ENCODE measurements around the gene TFDP2.
"Not testable (repeated sequence)": the region's sequence is repeated elsewhere in the genome, so short reads cannot be mapped to it uniquely, and the experiment has no call there.

The TFDP2 gene

GRCh38 chr3:142124243-142124642, 25.1 kb downstream of the TFDP2 start:
- DNase-seq = no peak

DNA sequence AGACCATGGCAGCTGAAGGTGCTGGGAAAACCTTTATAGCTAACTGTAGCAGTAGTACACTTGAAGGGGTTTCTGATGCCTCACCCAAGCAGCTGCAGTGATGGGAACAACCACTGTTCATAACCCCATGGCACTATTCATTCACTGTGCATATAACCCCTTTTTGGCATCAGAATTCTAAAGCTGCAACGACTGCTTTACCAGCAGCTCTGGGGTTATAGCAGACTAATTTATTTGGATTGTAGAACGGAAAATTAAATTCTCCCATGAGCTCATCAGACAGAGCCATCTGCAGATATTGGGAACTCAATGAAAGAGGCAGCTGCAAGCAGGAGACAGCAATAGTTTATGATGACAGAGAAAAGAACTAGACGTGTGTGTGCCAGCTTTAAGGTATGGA, 28.6 kb downstream of the TFDP2 start:
- DNase-seq = no peak

DNA sequence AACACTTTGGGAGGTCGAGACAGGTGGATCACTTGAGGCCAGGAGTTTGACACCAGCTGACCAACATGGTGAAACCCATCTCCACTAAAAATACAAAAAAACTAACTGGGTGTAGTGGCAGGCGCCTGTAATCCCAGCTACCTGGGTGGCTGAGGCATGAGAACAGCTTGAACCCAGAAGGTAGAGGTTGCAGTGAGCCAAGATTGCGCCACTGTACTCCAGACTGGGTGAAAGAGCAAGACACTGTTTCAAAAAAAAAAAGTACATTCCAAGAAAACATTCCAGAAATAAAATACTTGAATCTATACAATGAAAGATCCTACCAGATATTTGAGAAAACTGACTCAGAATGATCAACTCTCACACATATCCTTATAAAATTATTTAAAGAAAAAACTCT, 30.4 kb downstream of the TFDP2 start:
- no peak for DNase-seq

DNA sequence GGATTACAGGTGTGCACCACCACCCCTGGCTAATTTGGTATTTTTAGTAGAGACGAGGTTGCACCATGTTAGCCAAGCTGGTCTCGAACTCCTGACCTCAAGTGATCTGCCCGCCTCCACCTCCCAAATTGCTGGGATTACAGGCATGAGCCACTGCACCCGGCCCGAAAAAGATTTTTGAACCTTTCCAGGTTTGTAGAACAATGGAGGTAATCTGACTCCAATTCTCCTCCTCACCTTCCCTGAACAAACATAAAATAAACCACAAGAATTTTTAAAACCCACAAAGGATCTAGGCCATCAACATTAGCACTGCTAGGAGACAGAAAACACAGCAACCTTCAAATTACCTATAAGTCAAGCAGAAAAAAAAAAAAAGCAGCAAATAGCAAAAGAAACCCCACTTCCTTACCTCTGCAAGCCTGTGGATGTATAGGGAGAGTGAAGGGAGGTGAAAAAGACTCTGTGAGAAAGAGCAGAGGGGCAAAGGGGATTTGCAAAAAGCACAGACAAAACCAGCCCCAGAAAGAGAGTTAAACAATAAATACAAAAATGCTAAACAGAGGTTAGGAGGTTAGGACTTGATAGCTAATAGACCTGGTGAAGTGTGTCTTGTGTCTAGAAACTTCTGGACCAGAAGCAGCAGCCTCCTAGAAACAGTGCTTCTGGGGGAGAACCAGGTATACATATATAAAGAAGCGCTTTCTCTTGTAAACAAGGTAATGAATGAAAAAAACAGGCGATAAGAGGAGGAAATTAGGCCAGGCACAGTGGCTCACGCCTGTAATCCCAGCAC, 32.1 kb downstream of the TFDP2 start:
- no peak for DNase-seq

GRCh38 chr3:142115867-142116668, 33.3 kb downstream of the TFDP2 start:
- no peak for DNase-seq

- DNase-seq = no peak
Measured at GRCh38 chr3:142112601-142113000, 36.7 kb downstream of the TFDP2 start.

DNA sequence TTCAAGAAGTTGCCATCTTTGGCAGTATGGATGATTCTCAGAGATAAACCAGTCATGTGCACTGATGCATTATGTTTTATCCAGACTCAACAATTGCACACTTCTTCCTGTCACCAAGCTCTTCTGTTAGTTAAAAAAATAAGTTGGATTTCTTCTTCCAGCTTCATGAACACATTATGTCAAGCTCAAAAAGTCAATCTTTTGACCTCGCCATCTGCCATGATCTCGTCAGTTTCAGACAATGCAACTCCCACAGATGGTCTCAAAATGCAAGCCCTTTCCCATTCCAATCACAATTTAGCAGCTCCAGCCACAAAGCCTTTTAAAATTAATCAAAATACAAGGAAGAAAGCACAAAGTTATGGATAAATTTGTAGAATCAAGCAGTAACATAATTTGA, 42.8 kb downstream of the TFDP2 start:
- peak; percentile 0 for DNase-seq

DNA sequence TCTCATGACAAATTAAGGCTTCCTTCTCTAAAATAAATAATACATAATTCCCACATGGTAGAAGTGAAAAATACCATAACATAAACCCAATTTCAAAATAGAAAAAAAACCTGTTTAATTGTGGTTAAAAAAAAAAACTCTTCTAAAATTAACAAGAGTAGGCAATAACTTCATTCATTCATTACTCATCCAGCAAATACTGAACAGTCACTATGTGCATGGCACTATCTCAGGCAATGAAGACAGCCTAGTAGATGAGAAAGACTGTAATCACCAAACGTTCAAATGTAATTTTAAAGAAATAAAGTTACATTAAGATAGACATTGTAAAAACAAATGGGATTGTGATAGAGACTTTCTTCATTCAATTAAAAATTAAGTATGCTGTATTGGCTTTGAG, 43.4 kb downstream of the TFDP2 start:
- DNase-seq = no peak

GRCh38 chr3:142104763-142105162, 44.6 kb downstream of the TFDP2 start:
- no peak for DNase-seq

- no peak for DNase-seq
Measured at GRCh38 chr3:142098964-142099363, 50.4 kb downstream of the TFDP2 start.

DNA sequence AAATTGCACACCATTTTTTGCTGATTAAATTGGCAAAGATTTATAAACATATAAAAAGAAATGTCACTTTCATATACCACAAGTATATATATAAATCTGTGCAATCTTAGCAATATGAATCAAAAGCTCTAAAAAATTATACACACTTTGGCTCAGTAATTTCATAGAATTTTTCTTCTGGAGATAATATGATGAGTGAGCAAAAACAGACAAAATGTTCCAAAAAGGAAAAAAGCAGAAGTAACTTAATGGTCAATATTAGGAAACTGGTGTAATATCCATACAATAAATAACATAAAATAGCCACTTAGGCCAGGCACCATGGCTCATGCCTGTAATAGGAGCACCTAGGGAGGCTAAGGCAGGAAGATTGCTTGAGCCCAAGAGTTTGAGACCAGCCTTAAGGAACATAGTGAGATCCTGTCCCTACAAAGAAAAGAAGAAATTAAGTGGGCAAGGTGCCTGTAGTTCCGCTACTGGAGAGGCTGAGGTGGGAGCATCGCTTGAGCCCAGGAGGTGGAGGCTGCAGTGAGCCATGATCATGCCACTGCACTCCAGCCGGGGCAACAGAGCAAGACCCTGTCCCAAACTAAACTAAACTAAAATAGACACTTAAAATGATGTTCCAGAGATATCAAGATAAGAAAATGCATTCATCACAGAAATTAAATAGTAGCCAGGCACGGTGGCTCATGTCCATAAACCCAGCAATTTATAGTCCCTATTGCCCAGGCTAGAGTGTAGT, 52.1 kb downstream of the TFDP2 start:
- no peak for DNase-seq

DNA sequence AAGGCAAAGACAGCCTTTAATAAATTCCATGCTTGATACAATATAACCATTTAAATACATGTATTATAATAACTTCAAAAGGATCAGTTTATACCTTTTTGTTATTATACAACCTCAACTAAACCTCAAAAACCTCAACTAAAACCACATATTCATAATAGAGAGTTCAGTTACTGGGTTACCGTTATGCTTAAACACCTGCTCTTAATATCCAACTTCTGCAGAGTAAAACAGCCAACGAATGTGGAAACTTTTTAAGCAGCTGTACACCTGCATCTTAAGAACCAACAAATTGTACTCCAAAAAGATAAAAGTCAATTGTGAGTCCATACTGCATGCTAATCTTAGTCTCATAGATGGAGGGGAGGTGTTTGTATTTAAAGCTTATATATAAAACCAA, 53.5 kb downstream of the TFDP2 start:
- no peak for DNase-seq

GRCh38 chr3:142088925-142089324, 60.4 kb downstream of the TFDP2 start:
- not testable (repeated sequence) for DNase-seq

- DNase-seq = no peak
Measured at GRCh38 chr3:142088522-142088921, 60.8 kb downstream of the TFDP2 start.

DNA sequence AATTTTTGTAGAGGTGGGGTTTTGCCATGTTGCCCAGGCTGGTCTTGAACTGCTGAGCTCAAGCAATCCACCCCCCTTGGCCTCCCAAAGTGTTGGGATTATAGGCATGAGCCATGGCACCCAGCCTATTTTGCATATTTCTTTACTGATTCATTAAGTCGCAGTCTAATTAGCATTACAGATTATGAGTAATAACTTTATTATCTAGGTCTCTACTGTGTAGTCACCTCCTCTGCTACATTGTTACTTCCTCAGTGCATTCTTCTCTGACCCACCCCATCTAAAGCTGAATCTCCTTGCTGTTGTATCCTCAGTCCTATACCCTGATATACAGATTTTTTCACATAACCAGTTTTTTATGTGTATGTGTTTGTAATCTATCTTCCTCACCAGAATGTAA, 61.7 kb downstream of the TFDP2 start:
- no peak for DNase-seq

DNA sequence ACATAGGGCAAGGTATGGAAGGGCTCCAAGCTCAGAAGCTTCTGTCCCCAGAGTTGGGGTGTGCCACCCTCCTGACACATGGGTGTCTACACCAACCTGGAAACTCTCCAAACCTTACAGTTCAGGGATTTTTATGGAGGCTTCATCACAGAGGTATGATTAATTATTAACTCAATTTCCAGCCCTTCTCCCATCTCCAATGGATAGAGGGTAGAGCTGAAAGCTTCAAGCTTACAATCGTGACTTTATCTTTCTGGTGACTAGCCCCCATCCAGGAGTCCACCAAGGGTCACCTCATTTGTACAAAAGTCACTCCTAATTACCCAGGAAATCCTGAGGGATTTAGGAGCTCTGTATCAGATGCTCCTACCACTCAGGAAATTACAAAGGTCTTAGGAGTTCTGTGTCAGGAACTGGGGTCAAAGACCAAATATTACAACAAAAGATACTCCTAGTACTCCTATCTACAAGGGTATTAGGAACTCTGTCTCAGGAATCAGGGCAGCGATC, 62.7 kb downstream of the TFDP2 start:
- DNase-seq = no peak

GRCh38 chr3:142081178-142081577, 68.2 kb downstream of the TFDP2 start:
- no peak for DNase-seq

GRCh38 chr3:142077859-142078500, 71.4 kb downstream of the TFDP2 start:
- no peak for DNase-seq

- no peak for DNase-seq
Measured at GRCh38 chr3:142077155-142077858, 72.0 kb downstream of the TFDP2 start.

GRCh38 chr3:142075656-142076055, 73.7 kb downstream of the TFDP2 start:
- not testable (repeated sequence) for DNase-seq

DNA sequence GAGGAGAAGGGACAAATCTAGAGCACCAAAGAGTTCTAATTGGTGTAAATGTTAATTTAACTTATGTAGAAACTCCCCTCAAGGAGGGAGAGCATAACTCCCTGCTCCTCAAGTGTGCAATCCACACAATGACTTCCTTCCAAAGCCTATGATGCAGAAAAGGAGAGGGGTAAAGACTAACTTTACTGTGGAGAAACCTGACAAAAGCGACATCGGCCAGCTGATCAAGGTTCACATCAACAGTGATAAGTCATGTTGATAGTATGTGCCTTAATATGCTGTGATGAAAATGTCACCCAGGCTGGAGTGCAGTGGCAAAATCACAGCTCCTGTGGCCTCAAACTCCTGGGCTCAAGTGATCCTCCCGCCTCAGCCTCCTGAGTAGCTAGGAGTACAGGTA, 76.5 kb downstream of the TFDP2 start:
- DNase-seq = no peak

- DNase-seq = no peak
Measured at GRCh38 chr3:142065932-142066331, 83.4 kb downstream of the TFDP2 start.
